B cell (primary cell): ENCODE results near the gene TREH. TPM values are rescaled to one million over a fixed set of nuclear protein-coding genes. Genes with fewer than 3 reads are reported as not detected.

Source experiments
- ATAC-seq: fragments of 200-7000 bp; cut with Tn5 transposase; one replicate; pipeline ENCODE4 v1.10.0; 2021; ENCODE audit warnings: low read depth, mild to moderate bottlenecking, moderate number of reproducible peaks, moderate library complexity
- CTCF ChIA-PET: fragments of 350-600 bp; sonication (Branson Sonifier 250); formaldehyde crosslinking; loops from one replicate; lab custom pipeline; 2021; ENCODE audit warnings: antibody characterized with exemption, inconsistent platforms; lab: Charles Lee
- POLR2A ChIA-PET: fragments of 350-600 bp; sonication (Branson Sonifier 250); formaldehyde crosslinking; loops from one replicate; lab custom pipeline; 2021; ENCODE audit warnings: antibody characterized with exemption; lab: Charles Lee
- DNase-seq: peaks from one replicate; pipeline ENCODE4 v3.0.0; 2013
- H2AFZ ChIP-seq: 2 replicates; pipeline ENCODE4 v1.6.1; 2012; ENCODE audit warnings: mild to moderate bottlenecking, low read depth, low read length; ENCODE audit not compliant: insufficient read depth, poor library complexity, severe bottlenecking
- H3K27ac ChIP-seq, 2 donors: 1 replicate in 1 of 2; 2 replicates in 1 of 2; pipeline ENCODE4 v1.5.1; 2012 to 2013; ENCODE audit warnings: low read length in 2 of 2, mild to moderate bottlenecking in 2 of 2, moderate library complexity in 1 of 2
- H3K27me3 ChIP-seq, 4 experiments: fragments of 200-600 bp in 1 of 4; sonication (generic) in 1 of 4; replicated peaks in 1 of 4; 1 replicate in 2 of 4; 2 replicates in 2 of 4; pipeline versions ENCODE4 v1.6.1 to v1.7.0; 2013 to 2016; ENCODE audit warnings: low read length in 3 of 4, mild to moderate bottlenecking in 2 of 4, mixed read lengths in 1 of 4, moderate library complexity in 1 of 4; ENCODE audit not compliant: insufficient read depth in 4 of 4, control insufficient read depth in 3 of 4; ENCODE audit errors: control extremely low read depth in 1 of 4
- H3K36me3 ChIP-seq, 2 experiments: replicated peaks in 1 of 2; 1 replicate in 1 of 2; 2 replicates in 1 of 2; pipeline versions ENCODE4 v1.6.1 to v1.7.1; 2013; ENCODE audit warnings: low read length in 1 of 2; ENCODE audit not compliant: insufficient read depth in 2 of 2, control insufficient read depth in 1 of 2; ENCODE audit errors: control extremely low read depth in 1 of 2, extremely low read depth in 1 of 2
- H3K4me1 ChIP-seq, 2 donors: fragments of 200-600 bp in 1 of 2; sonication (generic) in 1 of 2; 1 replicate in 1 of 2; 2 replicates in 1 of 2; pipeline versions ENCODE4 v1.5.1 to v1.6.1; 2013 to 2017; ENCODE audit warnings: low read length in 2 of 2; ENCODE audit not compliant: control insufficient read depth in 2 of 2, insufficient read depth in 2 of 2
- H3K4me2 ChIP-seq: replicated peaks from 2 replicates; pipeline ENCODE3; 2012; ENCODE audit warnings: mild to moderate bottlenecking, low read depth, low read length; ENCODE audit not compliant: poor library complexity, severe bottlenecking
- H3K4me3 ChIP-seq, 5 experiments: fragments of 200-600 bp in 1 of 5; sonication (generic) in 1 of 5; 1 replicate in 3 of 5; 2 replicates in 2 of 5; pipeline versions ENCODE4 v1.5.1 to v1.7.0; 2011 to 2016; ENCODE audit warnings: low read length in 4 of 5, mild to moderate bottlenecking in 4 of 5, low read depth in 2 of 5, control low read depth in 1 of 5, moderate library complexity in 1 of 5; ENCODE audit not compliant: insufficient read depth in 1 of 5; ENCODE audit errors: control extremely low read depth in 1 of 5, extremely low read depth in 1 of 5
- H3K79me2 ChIP-seq: fragments of 200-600 bp; sonication (generic); one replicate; pipeline ENCODE4 v1.6.0; 2016; ENCODE audit warnings: low read length; ENCODE audit not compliant: control insufficient read depth, insufficient read depth
- H3K9ac ChIP-seq: fragments of 200-600 bp; sonication (generic); 2 replicates; pipeline ENCODE4 v1.6.1; 2017; ENCODE audit warnings: mild to moderate bottlenecking, low read length, moderate library complexity
- H3K9me3 ChIP-seq, 3 donors: one replicate each; pipeline versions ENCODE4 v1.6.1 to v1.7.1; 2013; ENCODE audit warnings: low read length in 2 of 3; ENCODE audit not compliant: control insufficient read depth in 2 of 3, insufficient read depth in 1 of 3; ENCODE audit errors: control extremely low read depth in 1 of 3
- H4K20me1 ChIP-seq: 2 replicates; pipeline ENCODE4 v1.6.0; 2012; ENCODE audit warnings: mild to moderate bottlenecking, low read length; ENCODE audit not compliant: insufficient read depth, control insufficient read depth, poor library complexity, severe bottlenecking
- H3K27ac Mint-ChIP-seq: one replicate; pipeline ENCODE4 v1.8.0; 2021; ENCODE audit warnings: mixed read lengths
- H3K27me3 Mint-ChIP-seq: one replicate; pipeline ENCODE4 v1.8.0; 2021; ENCODE audit warnings: mixed read lengths
- H3K4me1 Mint-ChIP-seq: one replicate; pipeline ENCODE4 v1.8.0; 2021; ENCODE audit warnings: mixed read lengths
- H3K4me3 Mint-ChIP-seq: one replicate; pipeline ENCODE4 v1.8.0; 2021; ENCODE audit warnings: mixed read lengths
- H3K9me3 Mint-ChIP-seq: one replicate; pipeline ENCODE4 v1.8.0; 2022; ENCODE audit warnings: mixed read lengths; ENCODE audit not compliant: insufficient read depth
- CTCF ChIP-seq: fragments of 200-600 bp; IDR thresholded peaks from one replicate; pipeline ENCODE4 v1.8.0; 2022; ENCODE audit warnings: antibody characterized with exemption, mild to moderate bottlenecking
- EZH2 ChIP-seq: IDR thresholded peaks from 2 replicates; pipeline ENCODE4 v1.6.1; 2012; ENCODE audit warnings: borderline replicate concordance, low read depth, mild to moderate bottlenecking, moderate library complexity, low read length; ENCODE audit not compliant: insufficient read depth, poor library complexity, severe bottlenecking
- WGBS: methylation state at CpG from one replicate; pipeline ENCODE4 v1.1.5; 2013; ENCODE audit warnings: missing lambda C conversion rate; ENCODE audit not compliant: insufficient coverage; 5-methylcytosine and 5-hydroxymethylcytosine counted together
- intact Hi-C: fragments of 100-400 bp; cut with micrococcal nuclease; formaldehyde crosslinking; loops from one replicate; pipeline ENCODE4 v1.10.0; 2022
- polyA plus RNA-seq: library from polyadenylated mRNA; depleted of rRNA; stranded (reverse); fragments of >200 nt; gene quantifications from 2 replicates; pipeline ENCODE4 v1.2.3, GENCODE V29; 2012
- total RNA-seq, 2 donors: library from RNA; stranded (reverse); fragments of 120-200 nt in 1 of 2; gene quantifications; 1 replicate in 1 of 2; 2 replicates in 1 of 2; pipeline versions ENCODE4 v1.2.3 to v1.2.4, GENCODE V29; 2013 to 2022

Gene TREH
- total and polyA plus RNA-seq, 2 donors (not counting 1 experiment from before 2014, with no cell fraction given), result not detected

- ChIA-PET CTCF (no interaction called here), POLR2A (interaction anchor here (0.7 kb wide), 1 partner anchor 240 kb away, joined by 3 read pairs; no protein-coding TSS in a partner anchor)
- H3K27me3 Mint-ChIP-seq, result peaks cover 5% of the 10 kb centered on the region
- H3K36me3 ChIP-seq, result no peaks in the 10 kb centered on the region
- no peak overlapping the region for H3K27ac Mint-ChIP-seq
- no peaks in the 10 kb centered on the region for H4K20me1 ChIP-seq
- intact Hi-C loops, result no loop called here
- H3K4me3 ChIP-seq, result no peak overlapping the region
- no peak for TF ChIP-seq EZH2
- no peak for TF ChIP-seq CTCF
- no peak overlapping the region for H3K27ac ChIP-seq
- no peak overlapping the region for H3K9ac ChIP-seq
- no peak overlapping the region for H3K4me2 ChIP-seq
- DNase-seq (no peak), ATAC-seq (no peak)
- peaks cover 11% of the 10 kb centered on the region for H3K4me1 Mint-ChIP-seq
- WGBS, result 100% methylated on average over 2 of the region's 4 CpGs
- H3K4me1 ChIP-seq, result peaks cover 0 to 8% of the 10 kb centered on the region in 2 donors
- H3K9me3 Mint-ChIP-seq, result no peaks in the 10 kb centered on the region
- H3K27me3 ChIP-seq, result no peaks in the 10 kb centered on the region
- H2AFZ ChIP-seq, result no peak overlapping the region
- H3K4me3 Mint-ChIP-seq, result no peak overlapping the region
- no peaks in the 10 kb centered on the region for H3K79me2 ChIP-seq
- no peaks in the 10 kb centered on the region for H3K9me3 ChIP-seq
These were observed 36.4 kb upstream of the TREH start for GRCh38 chr11:118715837-118716260.

- no peaks in the 10 kb centered on the region for H4K20me1 ChIP-seq
- H3K4me1 ChIP-seq, result peaks cover 0 to 8% of the 10 kb centered on the region in 2 donors
- no peak overlapping the region for H3K9ac ChIP-seq
- H3K27ac Mint-ChIP-seq, result no peak overlapping the region
- no peak for DNase-seq
- intact Hi-C loops, result no loop called here
- no peaks in the 10 kb centered on the region for H3K9me3 ChIP-seq
- no peaks in the 10 kb centered on the region for H3K27me3 ChIP-seq
- POLR2A ChIA-PET, result no interaction called here
- H3K36me3 ChIP-seq, result no peaks in the 10 kb centered on the region
- TF ChIP-seq EZH2, result no peak
- TF ChIP-seq CTCF, result no peak
- H3K4me3 Mint-ChIP-seq, result no peak overlapping the region
- peaks cover 11% of the 10 kb centered on the region for H3K4me1 Mint-ChIP-seq
- no peaks in the 10 kb centered on the region for H3K79me2 ChIP-seq
- peaks cover 5% of the 10 kb centered on the region for H3K27me3 Mint-ChIP-seq
- no peak for ATAC-seq
- H3K4me3 ChIP-seq, result no peak overlapping the region
- 71% methylated on average over 3 of the region's 5 CpGs for WGBS
- no peaks in the 10 kb centered on the region for H3K9me3 Mint-ChIP-seq
- no peak overlapping the region for H2AFZ ChIP-seq
- CTCF ChIA-PET, result interaction anchor here (0.7 kb wide), 1 partner anchor 1289 kb away, joined by 3 read pairs; no protein-coding TSS in a partner anchor
- H3K27ac ChIP-seq, result no peak overlapping the region
- no peak overlapping the region for H3K4me2 ChIP-seq
These were observed 35.9 kb upstream of the TREH start for GRCh38 chr11:118715245-118715831.
